NCI-H187 treated with DMSO at 0.1 percent for 48 hours (cell line): ENCODE results near the gene RANBP17.
"Not testable (repeated sequence)": the region's sequence is repeated elsewhere in the genome, so short reads cannot be mapped to it uniquely, and the experiment has no call there.

Experiments
- DNase-seq: peaks from one replicate; lab custom pipeline; 2025; lab: John Stamatoyannopoulos, UW

Gene RANBP17

DNA sequence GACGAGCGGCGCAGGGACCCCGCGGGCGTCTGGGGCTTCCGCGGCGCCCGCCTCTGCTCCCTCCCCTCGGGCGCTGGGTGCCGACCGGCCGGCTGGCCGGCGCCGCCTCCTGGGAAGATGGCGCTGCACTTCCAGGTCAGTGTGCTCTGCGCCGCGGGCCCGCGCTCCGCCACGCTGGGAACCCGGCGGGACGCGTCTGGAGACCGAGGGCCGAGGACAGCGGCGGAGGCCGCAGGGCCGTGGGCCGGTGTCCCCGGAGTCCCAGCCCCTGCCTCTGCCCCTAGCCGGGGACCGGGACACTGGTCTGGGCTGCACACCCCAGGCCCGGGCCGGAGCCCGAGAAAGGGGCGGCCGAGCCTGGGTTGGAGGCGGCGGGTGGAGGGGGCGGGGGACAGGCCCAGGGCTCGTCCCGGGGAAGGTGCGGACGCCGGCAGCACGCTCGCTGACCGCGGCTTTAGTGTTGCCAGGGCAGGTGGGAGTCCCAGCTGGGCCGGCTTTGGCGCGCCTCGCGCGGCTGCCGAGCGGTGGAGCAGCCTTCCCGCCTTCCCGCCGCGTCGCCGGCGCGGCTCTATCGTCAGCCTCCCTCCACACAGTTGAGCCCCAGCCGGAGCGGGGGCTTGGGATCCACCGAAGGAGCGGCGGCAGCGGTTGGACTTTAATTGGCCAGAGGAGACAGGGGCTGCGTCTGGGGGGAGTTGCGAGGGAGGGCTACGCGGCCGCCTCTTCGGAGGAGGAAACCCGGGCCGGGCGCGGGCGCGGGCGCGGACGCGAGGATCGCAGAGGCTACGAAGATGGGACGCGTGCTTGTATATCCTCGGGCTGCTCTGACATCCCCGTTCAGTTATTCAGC lies at the start of gene RANBP17:
TSS of gene RANBP17 (plus strand) at position 102 of the 850 bp plus-strand sequence.
- no peak for DNase-seq

DNA sequence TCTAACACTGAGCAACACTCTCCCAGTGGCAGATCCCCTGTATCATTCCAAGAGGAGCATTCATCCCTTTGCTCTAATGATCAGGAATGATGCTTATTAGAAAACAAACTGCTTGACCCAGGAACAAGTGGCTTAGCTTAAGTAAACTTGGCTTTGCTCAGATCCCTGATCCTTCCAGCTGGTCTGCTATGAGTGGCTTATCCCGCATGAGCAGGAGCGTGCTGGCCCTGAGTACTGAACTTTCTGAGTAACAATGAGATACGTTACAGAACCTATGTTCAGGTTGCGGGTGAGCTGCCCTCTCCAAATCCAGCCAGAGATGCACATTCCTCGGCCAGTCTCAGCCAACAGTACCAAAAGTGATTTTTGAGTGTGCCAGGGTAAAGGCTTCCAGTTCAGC lies 48.6 kb upstream of the RANBP17 start:
- DNase-seq, result no peak

DNA sequence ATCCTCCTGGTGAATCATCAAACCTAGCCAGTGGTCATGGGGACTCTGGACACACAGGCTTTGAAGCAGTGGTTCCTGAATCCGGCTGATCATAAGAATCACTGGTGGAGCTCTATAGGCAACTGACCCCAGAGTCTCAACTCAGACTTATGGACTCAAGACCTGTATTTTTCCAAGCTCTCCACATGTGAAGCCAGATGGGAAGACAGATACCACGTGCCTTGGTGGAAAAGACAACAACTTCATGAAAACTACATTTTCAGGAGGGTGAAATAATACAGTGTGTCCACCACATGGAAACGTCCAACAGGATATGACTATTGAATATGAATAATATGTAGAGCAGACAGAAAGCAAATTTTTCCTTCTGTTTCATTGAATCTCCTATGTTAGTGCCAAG lies 44.6 kb upstream of the RANBP17 start:
- no peak for DNase-seq

DNA sequence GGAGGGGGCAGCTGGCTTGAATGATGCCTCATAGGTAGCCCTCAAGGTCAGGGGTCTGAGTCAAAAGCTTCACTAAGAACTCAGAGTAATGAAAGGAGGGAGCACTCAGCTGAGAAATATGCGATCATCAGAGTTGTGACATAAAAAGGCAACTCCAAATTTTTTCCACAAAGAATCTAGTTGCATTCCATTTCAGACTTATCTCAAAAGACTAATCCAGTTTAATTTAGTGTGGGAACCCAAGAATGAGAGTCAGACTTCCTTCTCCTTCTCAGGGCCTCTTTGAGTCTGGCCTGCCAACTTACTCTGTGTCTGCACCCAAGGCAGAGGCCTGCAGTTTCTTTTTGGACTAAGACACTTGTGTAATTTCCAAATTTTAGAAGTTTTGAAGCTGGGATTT lies 43.6 kb upstream of the RANBP17 start:
- DNase-seq, result no peak

DNA sequence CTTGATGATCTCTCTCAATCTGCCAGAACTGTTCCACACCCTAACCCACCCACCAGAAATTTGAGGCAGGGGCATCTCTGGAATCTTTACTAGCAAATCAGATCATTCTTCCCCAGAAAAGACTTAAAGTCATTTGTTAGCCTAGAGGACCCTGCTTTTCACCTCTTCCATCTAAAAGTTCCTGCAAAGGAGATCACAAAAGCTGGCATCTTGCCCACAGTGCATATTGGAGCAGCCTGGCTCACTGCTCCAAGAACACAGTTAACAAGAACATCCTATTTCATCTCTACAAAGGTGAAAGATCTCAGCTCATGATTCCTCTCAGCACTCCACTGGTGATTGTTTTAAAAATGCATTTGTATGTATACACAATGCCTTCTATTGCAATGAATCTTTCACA lies 42.0 kb upstream of the RANBP17 start:
- no peak for DNase-seq

DNA sequence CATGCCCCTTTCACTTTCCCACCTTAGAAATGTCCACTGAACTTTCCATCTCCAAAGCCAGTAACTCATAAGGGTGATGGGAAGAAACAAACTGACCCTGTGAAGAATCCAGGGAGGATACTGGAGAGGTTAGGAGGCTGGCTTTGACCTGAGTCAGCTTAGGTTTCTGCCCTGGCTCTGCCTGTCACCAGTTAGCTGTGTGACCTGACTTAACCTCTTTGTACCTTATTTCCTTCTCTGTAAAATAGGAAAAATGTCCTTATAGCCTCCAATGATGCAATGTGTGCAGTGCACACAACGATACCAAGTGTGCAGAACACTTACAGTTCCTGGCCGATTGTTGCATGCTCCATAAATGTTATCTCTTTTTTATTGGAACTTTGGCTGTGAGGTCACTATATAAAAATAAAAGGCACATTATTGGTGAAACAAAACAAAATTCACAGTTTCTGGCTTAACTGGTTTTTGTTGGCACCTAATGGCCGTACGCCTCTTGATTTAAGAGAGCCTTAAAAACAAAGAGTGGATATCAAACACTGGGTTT lies 40.5 kb upstream of the RANBP17 start:
- no peak for DNase-seq

DNA sequence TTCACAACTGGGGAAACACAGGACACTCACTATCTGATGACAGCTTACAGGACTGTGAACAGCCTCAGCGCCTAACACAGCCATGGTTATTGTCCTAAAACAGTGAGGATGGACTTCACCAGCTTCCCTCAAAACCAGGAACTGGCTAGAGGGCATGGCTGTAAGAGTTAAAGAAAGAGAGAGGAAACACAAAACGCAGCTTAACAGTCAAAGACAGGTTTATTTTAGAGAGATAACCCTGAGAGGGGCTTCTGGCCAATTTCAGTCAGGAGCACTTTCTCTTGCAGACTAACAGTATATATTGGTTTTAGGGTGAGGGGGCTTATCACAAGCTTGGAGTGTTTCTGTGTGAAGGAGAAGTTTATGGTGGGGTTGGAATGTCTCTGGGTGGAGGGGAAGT lies 35.7 kb upstream of the RANBP17 start:
- DNase-seq, result no peak

DNA sequence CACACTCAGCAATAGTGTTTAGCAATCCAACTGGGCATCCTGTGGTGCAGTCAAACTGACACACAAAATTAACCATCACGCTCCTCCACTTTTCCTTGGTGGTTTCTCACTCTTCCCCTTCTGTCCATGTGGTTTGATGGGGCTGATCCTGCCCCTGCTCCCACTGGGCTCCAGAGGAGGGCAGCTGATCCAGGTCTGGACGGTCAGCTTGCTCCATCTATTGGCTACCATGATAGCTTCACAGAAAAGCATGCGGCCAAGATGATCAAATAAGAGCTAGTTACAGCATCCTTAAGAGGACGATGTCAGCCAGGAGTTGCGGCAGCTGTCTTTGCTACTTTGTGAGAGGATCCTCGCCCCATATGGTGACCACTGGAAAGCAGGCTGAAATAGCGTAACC lies 29.6 kb upstream of the RANBP17 start:
- DNase-seq, result no peak

DNA sequence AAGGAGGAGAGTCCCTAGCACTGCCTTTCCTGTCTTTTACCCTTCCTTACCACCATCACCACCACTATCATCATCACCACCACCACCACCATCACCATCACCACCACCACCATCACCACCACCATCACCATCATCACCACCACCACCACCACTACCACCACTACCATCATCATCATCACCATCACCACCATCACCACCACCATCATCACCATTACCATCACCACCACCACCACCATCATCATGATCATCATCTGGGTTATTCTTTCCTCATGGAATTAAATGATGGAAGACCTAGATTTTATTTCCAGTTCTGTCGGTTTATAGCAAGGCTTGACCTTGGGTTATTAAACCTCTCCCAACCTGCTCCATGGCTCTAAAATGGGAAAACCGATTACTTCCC lies 27.8 kb upstream of the RANBP17 start:
- DNase-seq, result not testable (repeated sequence)

DNA sequence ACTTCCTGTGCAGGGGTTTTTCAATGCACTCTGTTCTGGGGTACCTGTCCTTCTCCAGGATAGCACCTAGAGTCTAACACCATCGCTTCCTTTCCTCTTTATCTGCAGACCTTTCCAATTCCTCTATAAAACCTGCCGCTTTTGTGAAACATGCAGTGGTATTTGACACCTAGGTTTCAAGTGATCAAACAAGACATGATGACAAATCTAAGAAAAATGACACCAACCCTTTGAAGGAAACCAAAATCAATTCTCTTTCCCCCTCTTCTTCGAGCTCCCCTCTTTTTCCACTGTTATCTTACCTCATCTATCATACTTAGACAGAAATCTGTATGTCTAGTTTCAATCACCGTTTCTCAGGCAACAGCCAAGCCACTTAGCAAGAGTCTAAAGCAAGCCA lies 25.6 kb upstream of the RANBP17 start:
- no peak for DNase-seq

DNA sequence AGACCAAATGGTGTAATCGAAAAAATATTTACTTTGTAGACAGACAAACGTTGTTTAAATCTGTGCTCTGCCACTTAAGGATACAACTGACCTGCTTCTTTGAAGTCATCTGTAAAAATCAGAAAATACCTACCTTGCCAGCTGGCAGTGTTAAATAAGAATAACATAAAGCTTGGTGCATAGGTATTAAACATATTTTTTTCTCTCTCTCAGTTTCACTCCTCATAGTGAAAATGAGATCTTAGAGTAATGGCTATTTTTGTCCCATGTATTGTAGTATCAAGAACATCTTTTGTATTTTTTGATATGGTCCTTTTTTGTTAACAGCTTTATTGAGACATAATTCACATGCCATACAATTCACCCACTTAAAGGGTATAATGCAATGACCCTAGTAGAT lies 17.9 kb upstream of the RANBP17 start:
- no peak for DNase-seq

DNA sequence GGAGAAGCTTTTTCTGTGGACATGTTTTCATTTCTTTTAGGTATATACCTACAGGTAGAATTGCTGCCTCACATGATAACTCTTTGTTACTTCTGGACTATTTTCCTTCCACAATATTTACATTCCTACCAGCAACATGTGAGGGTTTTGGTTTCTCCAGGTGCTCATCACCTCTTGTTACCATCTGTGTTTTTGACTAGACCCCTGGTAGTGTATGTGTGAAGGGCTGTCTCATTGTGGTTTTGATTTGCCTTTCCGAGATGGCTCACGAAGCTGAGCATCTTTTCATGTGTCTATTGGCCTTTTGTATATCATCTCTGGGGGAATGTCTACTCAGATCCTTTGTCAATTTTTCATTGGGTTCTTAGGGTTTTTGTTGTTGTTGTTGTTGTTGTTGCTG lies 17.2 kb upstream of the RANBP17 start:
- DNase-seq, result no peak

DNA sequence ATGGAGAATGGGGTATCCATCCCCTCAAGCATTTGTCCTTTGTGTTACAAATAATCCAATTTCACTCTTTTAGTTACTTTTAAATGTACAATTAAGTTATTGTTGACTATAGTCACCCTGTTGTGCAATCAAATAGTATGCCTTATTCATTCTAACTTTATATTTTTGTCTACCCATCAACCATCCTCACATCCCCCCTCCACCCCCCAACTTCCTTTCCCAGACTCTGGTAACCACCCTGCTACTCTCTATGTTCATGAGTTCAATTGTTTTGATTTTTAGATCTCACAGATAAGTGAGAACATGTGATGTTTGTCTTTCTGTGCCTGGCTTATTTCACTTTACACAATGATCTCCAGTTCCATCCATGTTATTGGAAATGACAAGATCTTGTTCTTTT lies 15.4 kb upstream of the RANBP17 start:
- DNase-seq, result no peak

DNA sequence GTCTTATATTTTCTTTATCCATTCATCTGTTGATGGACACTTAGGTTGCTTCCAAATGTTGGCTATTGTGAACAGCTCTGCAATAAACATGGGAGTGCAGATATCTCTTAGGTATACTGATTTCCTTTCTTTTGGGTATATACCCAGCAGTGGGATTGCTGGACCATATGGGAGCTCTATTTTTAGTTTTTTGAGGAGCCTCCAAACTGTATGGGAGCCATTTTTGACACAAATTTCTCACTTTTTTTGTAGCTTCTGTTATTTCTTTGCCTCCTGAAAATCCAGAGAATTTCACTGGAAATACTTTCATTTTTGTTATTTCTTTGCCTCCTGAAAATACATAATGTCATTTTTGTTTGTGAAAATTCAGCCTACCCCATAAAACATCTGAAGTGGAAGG lies 15.0 kb upstream of the RANBP17 start:
- no peak for DNase-seq

DNA sequence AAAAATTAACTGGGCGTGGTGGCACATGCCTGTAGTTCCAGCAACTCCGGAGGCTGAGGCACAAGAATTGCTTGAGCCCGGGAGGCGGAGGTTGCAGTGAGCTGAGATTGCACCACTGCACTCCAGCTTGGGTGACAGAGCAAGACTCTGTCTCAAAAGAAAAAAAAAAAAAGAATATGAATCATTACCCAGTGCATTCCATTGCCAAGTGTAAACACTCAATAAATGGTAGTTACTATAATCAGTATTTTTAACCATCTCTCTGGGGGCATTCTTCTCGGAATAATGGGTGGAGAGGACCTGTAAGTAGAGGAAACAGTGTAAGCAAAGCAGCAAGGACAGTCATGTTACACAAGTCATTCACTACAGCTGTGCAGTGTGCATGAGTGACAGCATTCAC lies 13.8 kb upstream of the RANBP17 start:
- no peak for DNase-seq

DNA sequence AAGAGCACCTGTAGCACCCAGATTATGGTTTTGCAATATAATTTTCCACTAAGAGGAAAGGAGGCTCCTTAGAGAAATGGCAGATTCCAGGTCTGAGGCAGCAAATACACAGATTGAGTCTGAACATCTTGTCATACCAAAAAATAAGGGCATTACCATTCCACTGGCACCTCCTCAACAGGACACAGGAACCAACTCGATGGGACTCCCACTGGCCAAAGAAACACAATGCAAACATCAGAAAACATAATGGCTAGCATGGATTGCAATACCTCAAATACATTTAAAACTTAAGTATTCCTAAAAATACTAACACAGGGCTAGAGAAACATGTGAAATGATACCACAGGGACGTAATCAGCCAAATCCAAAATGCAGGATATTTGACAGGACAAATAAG lies 12.4 kb upstream of the RANBP17 start:
- no peak for DNase-seq

DNA sequence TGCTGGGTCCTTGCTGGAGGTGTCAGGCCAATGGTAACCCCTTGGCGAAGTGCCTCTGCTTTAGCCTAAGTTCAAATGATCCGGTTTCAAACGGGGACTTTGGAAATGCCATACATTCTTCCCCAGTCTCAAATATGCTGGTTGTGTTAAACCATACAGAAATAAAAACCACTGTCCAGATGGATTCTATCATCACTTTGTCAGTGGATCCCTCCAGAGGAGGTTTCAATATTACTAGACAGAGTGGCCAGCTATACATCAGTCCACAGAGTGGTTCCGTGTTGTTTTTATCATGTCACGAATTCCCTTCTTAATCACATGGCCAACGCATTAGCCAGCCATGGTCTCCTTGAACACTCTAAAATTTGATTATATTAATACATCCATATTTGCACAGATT lies 7.3 kb upstream of the RANBP17 start:
- no peak for DNase-seq

DNA sequence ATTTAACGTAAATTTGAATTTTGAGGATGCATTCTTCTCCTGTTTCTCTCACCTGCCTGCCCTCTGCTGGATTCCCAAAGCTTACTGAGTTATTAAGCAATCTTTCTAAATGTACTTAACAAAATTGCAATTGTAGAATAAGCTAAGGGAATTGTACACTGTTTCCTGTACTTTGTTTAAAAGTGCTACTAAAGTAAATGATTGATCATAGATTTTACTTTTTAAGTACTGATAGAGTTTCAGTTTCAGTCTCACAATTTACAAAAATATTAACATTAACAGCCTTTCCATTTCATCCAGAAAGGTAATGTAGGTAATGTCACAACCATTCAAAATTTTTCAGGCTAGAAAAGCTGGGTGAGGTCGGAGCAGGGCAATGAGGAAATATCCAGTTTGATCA lies 4.8 kb upstream of the RANBP17 start:
- no peak for DNase-seq

DNA sequence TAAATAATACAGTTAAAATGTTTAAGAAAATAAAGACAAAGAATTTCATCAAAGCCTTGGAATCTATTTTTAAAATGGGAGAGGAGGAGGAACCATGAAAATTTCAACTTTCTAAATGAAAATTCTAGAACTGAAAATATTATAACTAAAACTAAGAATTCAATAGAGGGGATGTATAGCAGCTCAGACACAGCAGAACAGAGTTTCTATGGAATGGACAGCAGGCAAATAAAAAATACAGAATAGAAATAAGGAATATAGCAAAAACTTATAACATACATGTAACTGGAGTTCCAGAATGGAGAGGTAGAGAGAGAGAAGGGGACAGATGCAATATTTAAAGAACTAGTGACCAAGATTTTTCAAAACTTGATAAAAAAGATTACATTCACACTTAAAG lies 1.4 kb upstream of the RANBP17 start:
- no peak for DNase-seq

DNA sequence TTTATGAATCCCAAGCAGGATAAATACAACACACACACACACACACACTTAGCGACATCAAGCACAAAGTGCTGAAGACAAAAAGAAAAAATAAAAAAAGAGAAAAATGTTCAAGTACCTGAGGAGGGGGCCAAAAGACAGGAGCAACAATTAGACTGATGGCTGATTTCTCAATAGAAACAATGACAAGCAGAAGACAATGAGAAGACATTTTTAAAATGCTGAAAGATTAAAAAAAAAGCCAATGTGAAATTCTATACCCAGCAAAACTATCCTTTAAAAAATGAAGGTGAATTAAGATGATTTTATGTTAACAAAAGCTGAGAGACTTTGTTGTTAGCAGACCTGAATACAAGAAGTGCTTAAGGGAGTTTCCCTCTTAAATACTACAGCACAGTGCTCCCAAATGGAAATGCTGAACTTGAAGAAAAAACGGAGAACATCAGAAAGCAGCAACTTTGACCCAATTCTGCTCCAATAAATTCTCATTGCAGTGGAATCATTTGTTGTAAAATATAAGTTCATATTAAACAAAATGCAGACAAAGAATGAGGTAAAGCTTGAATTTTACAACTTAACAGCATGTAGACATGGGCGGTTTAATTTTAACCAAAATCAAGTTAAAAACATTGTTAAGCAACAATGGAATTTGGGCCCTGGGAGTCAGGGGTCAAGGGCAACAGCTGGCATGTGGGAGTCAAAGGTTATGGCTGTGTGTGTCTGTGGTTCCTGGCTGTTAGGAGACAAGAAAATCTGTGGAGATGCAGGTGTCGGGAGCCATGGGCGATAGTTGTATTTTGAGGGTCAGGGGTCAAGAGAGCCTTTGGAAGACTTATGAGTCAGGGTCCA lies 776 bp upstream of the RANBP17 start:
- DNase-seq, result no peak

DNA sequence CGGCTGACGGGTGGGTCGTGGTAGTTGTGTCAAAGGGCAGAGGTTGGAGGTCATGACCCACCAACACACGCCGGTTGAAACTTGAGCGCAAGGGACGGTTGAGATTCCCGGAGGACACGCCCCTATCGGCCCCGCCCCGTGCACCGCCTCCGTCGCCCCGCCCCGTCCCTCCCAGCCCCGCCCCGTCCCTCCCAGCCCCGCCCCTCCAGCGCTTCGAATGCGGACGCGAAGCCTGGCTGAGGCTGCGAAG lies 226 bp upstream of the RANBP17 start:
- no peak for DNase-seq

DNA sequence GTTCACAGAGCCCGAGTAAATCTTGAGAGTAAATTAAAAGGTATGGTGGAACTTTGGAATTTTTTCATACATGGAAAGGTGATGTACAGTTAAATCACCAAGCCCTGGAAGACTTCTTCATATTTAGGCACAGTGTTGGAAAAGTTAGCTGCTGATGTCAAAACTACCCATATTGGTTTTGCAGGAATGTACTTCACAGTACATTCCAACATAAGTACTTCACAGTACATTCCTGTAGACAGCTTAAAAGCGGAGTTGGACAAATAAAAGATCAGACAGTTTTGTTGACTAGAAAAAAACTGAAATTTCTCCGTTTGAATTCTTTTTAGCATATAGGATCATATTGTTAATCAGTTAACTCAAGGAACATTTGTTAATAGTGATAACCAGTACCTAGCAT lies 1.8 kb downstream of the RANBP17 start:
- no peak for DNase-seq

DNA sequence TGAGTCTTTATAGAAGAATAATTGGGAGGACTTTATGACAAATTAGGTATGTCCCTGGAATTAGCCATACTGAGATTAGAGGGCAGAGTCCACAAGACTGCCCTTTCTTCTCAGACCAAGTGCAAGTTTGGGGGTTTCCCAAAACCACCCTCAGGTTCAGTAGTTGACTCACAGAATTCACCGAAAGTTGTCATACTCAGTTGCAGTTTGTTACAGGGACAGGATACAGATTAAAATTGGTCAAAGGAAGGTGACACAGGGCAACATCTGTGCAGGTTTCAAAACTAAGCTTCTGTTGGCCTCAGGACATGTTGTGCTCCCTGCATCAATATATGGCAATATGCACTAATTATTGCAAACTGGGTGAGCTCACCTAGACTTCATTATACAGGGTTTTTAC lies 3.8 kb downstream of the RANBP17 start:
- DNase-seq, result no peak
